Measurements from ENCODE around the gene ADGRD1. TPM values are rescaled to one million over a fixed set of nuclear protein-coding genes. Genes with fewer than 3 reads are reported as not detected.

ADGRD1 gene
- polyA plus RNA-seq, 3 donors = 4.7 to 17.9 (median 4.9) TPM

- WGBS (ENCODE audit: insufficient coverage) = 46% methylated on average over 7 of the region's 11 CpGs
- Histone ChIP-seq H3K9me3 (replicated peaks in 1 of 2; ENCODE audit: control insufficient read depth in 1 of 2, insufficient read depth in 1 of 2, low read length in 2 of 2) (no peaks in the 10 kb centered on the region), H3K4me3 (replicated peaks in 1 of 3; ENCODE audit: low read depth in 2 of 3, low read length in 3 of 3) (peak overlapping the region in 1 of 3 experiments; percentile 50), H3K36me3 (replicated peaks in 1 of 2; ENCODE audit: control insufficient read depth in 1 of 2, insufficient read depth in 2 of 2, low read length in 2 of 2) (no peaks in the 10 kb centered on the region), H3K9ac (ENCODE audit: insufficient read depth, low read length, poor library complexity, severe bottlenecking) (no peak overlapping the region), H3K4me1 (ENCODE audit: control insufficient read depth in 1 of 2, insufficient read depth in 2 of 2, low read length in 2 of 2) (peaks cover 53 to 58% of the 10 kb centered on the region in 2 donors), H2AFZ (ENCODE audit: insufficient read depth, low read depth, low read length, poor library complexity, severe bottlenecking) (no peak overlapping the region), H3K79me2 (ENCODE audit: insufficient read depth, low read length) (no peaks in the 10 kb centered on the region), H4K20me1 (ENCODE audit: insufficient read depth, low read length) (no peaks in the 10 kb centered on the region), H3K27me3 (ENCODE audit: control insufficient read depth in 2 of 2, insufficient read depth in 2 of 2, low read length in 2 of 2) (no peaks in the 10 kb centered on the region), H3K4me2 (replicated peaks; ENCODE audit: extremely low read depth, low read length, poor library complexity, severe bottlenecking) (peak overlapping the region; percentile 56), H3K27ac (ENCODE audit: low read depth in 1 of 2, low read length in 2 of 2) (peak overlapping the region in 1 of 2 donors; percentile 53)
- Mint-ChIP-seq H3K9me3 (peaks cover 0 to 5% (median 0%) of the 10 kb centered on the region in 7 donors), H3K27ac (peak overlapping the region in 5 of 7 donors; percentile 2 to 76 (median 36)), H3K4me1 (peaks cover 63% of the 10 kb centered on the region), H3K4me3 (peak overlapping the region in 1 of 2 donors; percentile 73), H3K27me3 (ENCODE audit: low read depth in 3 of 3) (peaks cover 3 to 17% (median 9%) of the 10 kb centered on the region in 3 donors), H3K36me3 (peaks cover 9 to 12% of the 10 kb centered on the region in 2 donors)
- intact Hi-C loops (cut with micrococcal nuclease) = no loop called here
- TF ChIP-seq CTCF (IDR thresholded peaks at IDR 0.05) = no peak
- DNase-seq = no peak
Measured at GRCh38 chr12:130982565-130983225, 29.0 kb downstream of the ADGRD1 start.

- H3K9ac ChIP-seq (ENCODE audit: insufficient read depth, low read length, poor library complexity, severe bottlenecking) = no peak overlapping the region
- Mint-ChIP-seq H3K27ac (peak overlapping the region in 3 of 7 donors; percentile 70 to 89 (median 70)), H3K36me3 (peaks cover 12 to 18% of the 10 kb centered on the region in 2 donors), H3K4me3 (no peak overlapping the region), H3K27me3 (ENCODE audit: low read depth in 3 of 3) (peaks cover 5 to 25% (median 11%) of the 10 kb centered on the region in 3 donors), H3K4me1 (peaks cover 55% of the 10 kb centered on the region), H3K9me3 (peaks cover 0 to 5% (median 1%) of the 10 kb centered on the region in 7 donors)
- H3K36me3 ChIP-seq (replicated peaks in 1 of 2; ENCODE audit: control insufficient read depth in 1 of 2, insufficient read depth in 2 of 2, low read length in 2 of 2) = no peaks in the 10 kb centered on the region
- no peaks in the 10 kb centered on the region for H3K27me3 ChIP-seq (ENCODE audit: control insufficient read depth in 2 of 2, insufficient read depth in 2 of 2, low read length in 2 of 2)
- no peaks in the 10 kb centered on the region for H4K20me1 ChIP-seq (ENCODE audit: insufficient read depth, low read length)
- no peak overlapping the region for H3K4me3 ChIP-seq (replicated peaks in 1 of 3; ENCODE audit: low read depth in 2 of 3, low read length in 3 of 3)
- H3K79me2 ChIP-seq (ENCODE audit: insufficient read depth, low read length) = no peaks in the 10 kb centered on the region
- 66% methylated on average over 5 of the region's 7 CpGs for WGBS (ENCODE audit: insufficient coverage)
- no peak overlapping the region for H3K27ac ChIP-seq (ENCODE audit: low read depth in 1 of 2, low read length in 2 of 2)
- intact Hi-C loops (cut with micrococcal nuclease) = no loop called here
- no peak overlapping the region for H2AFZ ChIP-seq (ENCODE audit: insufficient read depth, low read depth, low read length, poor library complexity, severe bottlenecking)
- peak in 2 of 3 donors; percentile 10 to 23 for DNase-seq
- peaks cover 51 to 55% of the 10 kb centered on the region in 2 donors for H3K4me1 ChIP-seq (ENCODE audit: control insufficient read depth in 1 of 2, insufficient read depth in 2 of 2, low read length in 2 of 2)
- no peak overlapping the region for H3K4me2 ChIP-seq (replicated peaks; ENCODE audit: extremely low read depth, low read length, poor library complexity, severe bottlenecking)
- no peaks in the 10 kb centered on the region for H3K9me3 ChIP-seq (replicated peaks in 1 of 2; ENCODE audit: control insufficient read depth in 1 of 2, insufficient read depth in 1 of 2, low read length in 2 of 2)
- TF ChIP-seq CTCF (IDR thresholded peaks at IDR 0.05) = no peak
Measured at GRCh38 chr12:130983328-130984017, 29.8 kb downstream of the ADGRD1 start.
